HL-60 (cell line): ENCODE results near the gene ZBTB42.
A peak's percentile ranks its signal among the peaks of the same experiment; 100 is the strongest.

Experiments
- DNase-seq, 2 experiments: peaks; one replicate each; pipeline ENCODE4 v3.0.0-alpha.2; 2010 to 2020; ENCODE audit warnings: low read depth in 1 of 2, low spot score in 1 of 2
- H3K27ac ChIP-seq: fragments of 250-450 bp; sonication (Bioruptor Pico); replicated peaks from 2 replicates; pipeline ENCODE4 v1.5.1; 2020; ENCODE audit warnings: mild to moderate bottlenecking, moderate library complexity
- H3K27me3 ChIP-seq: fragments of 250-450 bp; sonication (Bioruptor Pico); 2 replicates; pipeline ENCODE4 v1.5.1; 2021; ENCODE audit warnings: mild to moderate bottlenecking, moderate library complexity; ENCODE audit not compliant: insufficient read depth, poor library complexity, severe bottlenecking
- H3K4me3 ChIP-seq: replicated peaks from 2 replicates; pipeline ENCODE4 v1.5.1; 2011; ENCODE audit warnings: mild to moderate bottlenecking, control low read depth, low read length; ENCODE audit not compliant: insufficient read depth
- CTCF ChIP-seq: IDR thresholded peaks from one replicate; pipeline ENCODE4 v1.5.1; 2011; ENCODE audit warnings: low read length, control low read depth, inconsistent platforms; ENCODE audit not compliant: insufficient read depth
- GABPA ChIP-seq: IDR thresholded peaks from 2 replicates; pipeline ENCODE4 v1.6.1; 2012; ENCODE audit warnings: low read depth
- POLR2AphosphoS5 ChIP-seq: IDR thresholded peaks from 2 replicates; pipeline ENCODE4 v1.6.1; 2012; ENCODE audit warnings: low read depth
- REST ChIP-seq: IDR thresholded peaks from 2 replicates; pipeline ENCODE4 v1.6.1; 2012; ENCODE audit warnings: low read depth; ENCODE audit not compliant: insufficient replicate concordance
- SPI1 ChIP-seq: IDR thresholded peaks from 2 replicates; pipeline ENCODE4 v1.6.1; 2012; ENCODE audit warnings: low read depth, mild to moderate bottlenecking, borderline replicate concordance

Gene ZBTB42

DNA sequence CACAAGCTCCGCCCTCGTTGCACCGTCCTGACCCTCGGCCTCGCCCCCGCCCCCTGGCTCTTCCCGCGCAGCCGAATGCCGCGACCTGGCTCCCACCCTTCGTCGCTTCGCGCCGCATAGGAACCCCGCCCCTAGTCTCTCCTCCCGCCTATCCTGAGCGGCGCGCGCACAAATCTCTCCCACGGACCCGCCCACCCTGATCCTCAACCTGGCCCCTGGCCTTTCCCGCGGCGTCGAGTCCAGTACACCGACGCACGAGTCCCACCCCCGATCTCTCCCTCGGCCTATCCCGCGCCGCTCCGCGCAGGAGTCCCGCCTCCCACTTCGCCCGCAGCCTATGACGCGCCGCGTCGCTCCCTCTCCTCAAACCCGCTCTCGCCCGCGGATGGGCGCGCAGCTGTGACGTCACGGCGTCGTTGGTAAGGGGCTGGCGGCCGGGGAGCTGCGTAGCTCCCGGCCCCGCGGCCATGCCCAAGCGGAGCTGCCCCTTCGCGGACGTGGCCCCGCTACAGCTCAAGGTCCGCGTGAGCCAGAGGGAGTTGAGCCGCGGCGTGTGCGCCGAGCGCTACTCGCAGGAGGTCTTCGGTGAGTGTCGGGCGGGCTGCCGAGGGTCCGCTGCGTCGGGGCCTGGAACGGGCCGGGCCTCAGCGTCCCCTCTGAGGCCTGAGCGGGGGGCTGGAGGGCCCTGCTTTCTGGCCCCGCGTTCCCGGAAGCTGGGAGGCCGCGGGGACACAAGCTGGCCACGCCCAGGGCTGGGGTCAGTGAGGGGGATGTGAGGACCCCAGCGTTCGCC, 48.0 kb upstream of the ZBTB42 start, which contains the start of gene SIVA1:
Gene SIVA1, plus strand, starts transcription at position 413 of the 793 bp plus-strand sequence. Its CDS starts 55 bp downstream, at position 468.
- Histone ChIP-seq H3K4me3 (peak within 1 kb of the TSS; percentile 83), H3K27me3 (no peaks in the 10 kb centered on the region), H3K27ac (peak within 1 kb of the TSS; percentile 99)
- DNase-seq = peak; percentile 100
- TF ChIP-seq POLR2AphosphoS5 (peak; percentile 79; the same call in 1 of the 2 replicates), SPI1 (no peak)

DNA sequence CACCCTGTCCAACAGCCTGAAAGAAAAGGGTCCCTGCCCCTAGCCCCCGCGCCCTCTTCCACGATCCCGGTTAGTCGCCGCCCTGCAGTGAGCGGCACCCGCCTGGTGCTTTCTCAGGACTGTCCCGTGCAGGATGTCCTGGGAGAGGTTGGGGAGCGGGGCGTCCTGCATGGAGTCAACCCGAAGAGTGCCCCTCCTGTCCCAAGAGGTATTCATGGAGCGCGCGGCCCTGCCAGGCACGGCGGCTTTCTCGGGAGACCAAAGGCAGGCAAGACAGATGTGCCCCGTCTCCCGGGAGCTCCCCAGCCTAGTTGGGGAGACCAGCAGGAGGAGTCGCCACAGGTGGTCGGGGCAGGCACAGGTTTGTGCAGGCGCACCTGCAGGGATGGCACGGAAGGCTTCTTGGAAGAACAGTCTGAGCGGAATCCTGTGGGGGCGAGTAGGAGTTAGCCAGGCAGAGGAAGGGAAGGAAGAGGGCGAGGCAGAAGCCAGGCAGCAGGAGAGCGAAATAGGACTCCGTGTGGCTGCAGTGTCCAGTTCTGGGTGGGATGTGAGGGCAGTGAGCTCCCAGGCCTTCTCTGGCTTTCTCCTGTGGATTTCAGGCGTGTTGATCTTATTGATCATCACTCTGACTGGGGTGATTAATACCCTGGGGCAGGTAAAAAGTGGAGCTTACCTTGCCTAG, 47.2 kb upstream of the ZBTB42 start:
- TF ChIP-seq GABPA = no peak
- TF ChIP-seq REST = no peak
- no peak for TF ChIP-seq CTCF
- no peak for TF ChIP-seq SPI1
- TF ChIP-seq POLR2AphosphoS5 = no peak
- H3K4me3 ChIP-seq = peak overlapping the region; percentile 83
- H3K27me3 ChIP-seq = no peaks in the 10 kb centered on the region
- DNase-seq = no peak
- H3K27ac ChIP-seq = peak overlapping the region; percentile 99

- no peak for TF ChIP-seq CTCF
- peak; percentile 29; the same call in 1 of the 2 replicates for TF ChIP-seq POLR2AphosphoS5
- H3K4me3 ChIP-seq = peak overlapping the region; percentile 83
- H3K27ac ChIP-seq = peak overlapping the region; percentile 99
- H3K27me3 ChIP-seq = no peaks in the 10 kb centered on the region
- no peak for DNase-seq
Observed at GRCh38 chr14:104754213-104754851, 46.6 kb upstream of the ZBTB42 start.

- Histone ChIP-seq H3K27me3 (no peaks in the 10 kb centered on the region), H3K27ac (peak overlapping the region; percentile 99), H3K4me3 (0 out of 2 replicates have a peak overlapping the region, but pooled peaks have one; percentile 1)
- TF ChIP-seq GABPA (no peak), CTCF (no peak), REST (no peak), POLR2AphosphoS5 (no peak), SPI1 (no peak)
- no peak for DNase-seq
Observed at GRCh38 chr14:104755621-104756020, 45.3 kb upstream of the ZBTB42 start.
